Fibroblast of mammary gland (primary cell): ENCODE results near the gene PDGFRA.
"Not testable (repeated sequence)": the region's sequence is repeated elsewhere in the genome, so short reads cannot be mapped to it uniquely, and the experiment has no call there.

Experiments used
- DNase-seq: peaks from one replicate; pipeline ENCODE4 v3.0.0-alpha.2; 2010; ENCODE audit warnings: low read depth
- H3K4me3 ChIP-seq: 2 replicates; pipeline ENCODE4 v1.5.1; 2011; ENCODE audit warnings: low read depth, mild to moderate bottlenecking, low read length, moderate library complexity; ENCODE audit not compliant: control insufficient read depth
- CTCF ChIP-seq: conservative IDR thresholded peaks from 2 replicates; pipeline ENCODE4 v1.5.1; 2011; ENCODE audit warnings: low read depth, low read length, inconsistent platforms; ENCODE audit not compliant: control insufficient read depth, insufficient read depth

The PDGFRA gene

GRCh38 chr4:54234497-54235205 lies 5.6 kb downstream of the PDGFRA start:
- no peak for DNase-seq
- peak overlapping the region; percentile 95 for H3K4me3 ChIP-seq
- no peak for TF ChIP-seq CTCF

DNA sequence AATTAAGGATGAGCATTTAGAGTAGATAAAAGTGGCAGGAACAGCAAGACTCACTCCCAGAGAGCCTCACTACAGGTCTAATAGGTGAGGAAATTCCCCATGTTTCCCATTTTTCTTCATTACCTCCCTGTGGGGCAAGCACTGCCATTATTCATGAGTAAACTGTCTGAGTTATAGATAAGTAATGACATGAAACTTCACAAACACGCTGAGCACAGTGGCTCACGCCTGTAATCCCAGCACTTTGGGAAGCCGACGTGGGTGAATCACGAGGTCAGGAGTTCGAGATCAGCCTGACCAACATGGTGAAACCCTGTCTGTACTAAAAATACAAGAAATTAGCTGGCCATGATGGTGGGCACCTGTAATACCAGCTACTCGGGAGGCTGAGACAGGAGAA lies 7.2 kb downstream of the PDGFRA start:
- not testable (repeated sequence) for H3K4me3 ChIP-seq
- peak; percentile 58 for DNase-seq

GRCh38 chr4:54237770-54238169 lies 8.7 kb downstream of the PDGFRA start:
- TF ChIP-seq CTCF = no peak

DNA sequence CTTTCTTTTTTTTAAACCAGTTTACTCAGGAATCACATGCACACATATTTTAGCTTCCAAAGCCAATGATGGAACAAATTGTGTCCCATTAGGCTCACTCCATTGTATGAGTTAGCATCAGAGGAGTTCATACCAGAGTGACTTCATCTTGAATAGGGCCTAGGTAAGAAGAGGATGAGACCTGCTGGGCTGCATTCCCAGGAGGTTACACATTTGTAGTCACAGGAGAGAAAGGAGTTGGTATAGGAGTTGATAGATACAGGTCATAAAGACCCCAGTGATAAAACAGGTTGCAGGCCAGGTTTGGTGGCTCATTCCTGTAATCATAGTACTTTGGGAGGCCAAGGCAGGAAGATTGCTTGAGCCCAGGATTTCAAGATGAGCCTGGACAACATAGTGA lies 9.3 kb downstream of the PDGFRA start:
- TF ChIP-seq CTCF = no peak
- H3K4me3 ChIP-seq = no peak overlapping the region
- DNase-seq = no peak

More at GRCh38 chr4:54237770-54238169, 8.7 kb downstream of the PDGFRA start:
- no peak overlapping the region for H3K4me3 ChIP-seq
- no peak for DNase-seq

DNA sequence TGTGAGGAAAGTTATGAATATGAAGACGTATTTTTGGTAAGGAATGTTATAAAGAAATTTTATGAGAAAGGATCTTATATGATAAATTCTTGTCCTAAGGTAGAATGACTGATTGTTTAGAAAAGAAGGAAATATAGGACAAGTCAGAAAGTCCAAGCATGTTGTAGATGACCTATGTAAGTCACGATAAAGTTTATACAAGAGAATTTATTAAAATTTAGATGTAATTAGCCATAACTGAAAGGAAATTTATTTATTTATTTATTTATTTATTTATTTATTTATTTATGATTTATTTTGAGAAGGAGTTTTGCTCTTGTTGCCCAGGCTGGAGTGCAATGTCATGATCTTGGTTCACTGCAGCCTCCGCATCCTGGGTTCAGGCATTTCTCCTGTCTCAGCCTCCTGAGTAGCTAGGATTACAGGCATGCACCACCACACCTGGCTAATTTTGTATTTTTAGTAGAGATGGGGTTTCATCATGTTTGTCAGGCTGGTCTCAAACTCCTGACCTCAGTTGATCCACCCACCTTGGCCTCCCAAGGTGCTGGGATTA lies 12.3 kb downstream of the PDGFRA start:
- not testable (repeated sequence) for H3K4me3 ChIP-seq
- peak; percentile 67 for DNase-seq

DNA sequence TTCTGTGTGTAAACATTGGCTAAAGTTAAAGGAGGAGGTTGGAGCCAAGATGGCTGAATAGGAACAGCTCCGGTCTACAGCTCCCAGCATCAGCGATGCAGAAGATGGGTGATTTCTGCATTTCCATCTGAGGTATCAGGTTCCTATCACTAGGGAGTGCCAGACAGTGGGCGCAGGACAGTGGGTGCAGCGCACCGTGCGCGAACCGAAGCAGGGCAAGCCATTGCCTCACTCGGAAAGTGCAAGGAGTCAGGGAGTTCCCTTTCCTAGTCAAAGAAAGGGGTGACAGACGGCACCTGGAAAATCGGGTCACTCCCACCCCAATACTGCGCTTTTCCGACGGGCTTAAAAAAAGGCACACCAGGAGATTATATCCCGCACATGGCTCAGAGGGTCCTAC lies 14.4 kb downstream of the PDGFRA start:
- H3K4me3 ChIP-seq, DNase-seq: not testable (repeated sequence)

- not testable (repeated sequence) for H3K4me3 ChIP-seq, DNase-seq
Measured at GRCh38 chr4:54252312-54252711, 23.2 kb downstream of the PDGFRA start.

DNA sequence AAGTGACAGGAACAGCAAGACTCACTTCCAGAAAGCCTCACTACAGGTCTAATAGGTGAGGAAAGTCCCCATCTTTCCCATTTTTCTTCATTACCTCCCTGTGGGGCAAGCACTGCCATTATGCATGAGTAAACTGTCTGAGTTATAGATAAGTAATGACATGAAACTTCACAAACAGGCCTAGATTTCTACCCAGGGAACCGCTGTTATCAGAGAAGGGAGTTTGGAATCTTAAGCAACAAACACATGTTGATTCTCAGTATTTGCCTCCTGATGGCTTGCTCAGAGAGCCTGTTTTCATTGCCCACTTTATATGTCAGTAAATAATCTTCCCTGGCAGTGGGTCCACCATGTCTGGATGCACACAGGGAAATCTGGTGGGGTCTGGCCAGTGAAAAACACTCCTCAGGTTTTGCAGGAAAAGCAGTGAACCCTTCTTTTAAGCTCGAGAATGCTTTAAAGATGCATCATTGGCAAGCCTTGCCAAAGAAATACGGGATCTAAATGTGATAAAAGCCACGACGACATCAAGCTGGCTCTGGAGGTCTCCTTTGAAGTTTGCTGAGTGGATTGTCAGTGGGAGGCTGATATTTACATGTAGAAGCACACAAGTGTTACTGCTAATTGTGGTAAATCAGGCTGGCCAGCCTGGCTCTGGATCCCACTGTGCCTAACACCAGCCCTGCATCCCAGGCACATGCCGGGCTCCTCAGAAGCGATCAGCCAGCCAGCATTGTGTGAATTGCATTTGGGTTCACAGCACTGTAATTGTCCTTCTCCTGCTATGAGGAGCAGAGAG lies 25.2 kb downstream of the PDGFRA start:
- DNase-seq = no peak
- no peak for TF ChIP-seq CTCF
- H3K4me3 ChIP-seq = no peak overlapping the region

DNA sequence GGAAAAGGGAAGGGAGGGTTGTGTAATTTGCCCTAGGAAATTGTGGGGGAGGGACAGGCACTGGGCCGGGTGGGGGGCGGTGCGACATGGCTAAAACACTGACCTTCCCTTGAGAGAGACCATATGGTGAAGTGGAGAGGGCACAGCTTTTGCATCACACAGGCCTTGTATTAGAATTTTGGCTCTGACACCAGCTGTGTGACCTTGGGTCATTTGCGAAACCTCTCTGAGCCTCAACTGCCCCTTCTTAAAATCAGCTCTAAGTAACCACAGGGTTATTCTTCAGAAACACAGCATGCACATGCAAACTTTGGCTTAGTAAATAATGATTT lies 25.8 kb downstream of the PDGFRA start:
- no peak for TF ChIP-seq CTCF
- DNase-seq = peak; percentile 50
- no peak overlapping the region for H3K4me3 ChIP-seq
